NCI-H748 (cell line): ENCODE measurements around the gene GNAT1.
"Not testable (repeated sequence)": the region's sequence is repeated elsewhere in the genome, so short reads cannot be mapped to it uniquely, and the experiment has no call there.

Experiments
- DNase-seq: peaks from one replicate; lab custom pipeline; 2025; ENCODE audit not compliant: unreplicated experiment; lab: John Stamatoyannopoulos, UW

The GNAT1 gene

DNA sequence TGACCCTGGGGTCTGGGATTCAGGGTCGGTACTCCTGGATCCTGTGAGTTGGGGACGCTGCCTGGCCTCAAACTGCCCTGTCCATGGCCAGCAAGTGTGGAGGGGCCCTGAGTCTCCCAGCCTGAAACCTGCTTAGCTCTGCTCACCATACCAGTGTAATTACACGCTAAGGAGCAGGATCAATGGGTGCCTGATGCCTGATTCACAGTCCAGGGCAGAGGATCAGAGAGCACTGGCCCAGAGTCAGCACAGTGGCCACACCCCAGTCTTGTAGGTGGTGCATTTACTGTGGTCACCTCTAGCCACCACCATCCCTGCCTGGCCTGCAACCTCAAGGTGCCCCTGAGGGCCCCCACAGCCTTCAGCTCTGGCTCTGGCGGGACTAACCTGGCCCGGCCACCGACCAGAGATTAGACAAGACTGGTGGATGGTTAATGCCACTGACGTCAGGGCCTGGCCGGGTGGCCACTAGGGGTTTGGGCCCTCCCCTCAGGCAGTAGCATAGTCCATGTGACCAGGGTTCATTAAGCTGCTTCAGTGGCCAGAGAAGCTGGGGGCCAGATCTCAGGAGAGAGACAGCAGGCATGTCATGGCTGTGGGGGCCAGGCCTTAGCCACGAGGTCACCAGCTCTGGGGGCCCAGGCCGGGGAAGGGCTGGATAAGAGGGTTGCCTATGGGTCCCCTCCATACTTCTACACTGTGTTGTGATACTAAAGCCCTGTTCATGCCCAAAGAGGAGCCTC, 10.3 kb downstream of the GNAT1 start:
- no peak for DNase-seq

- DNase-seq: no peak
Observed at GRCh38 chr3:50202353-50203112, 11.1 kb downstream of the GNAT1 start.

GRCh38 chr3:50203113-50203808, 11.9 kb downstream of the GNAT1 start:
- DNase-seq: no peak

GRCh38 chr3:50203809-50204803, 12.7 kb downstream of the GNAT1 start:
- DNase-seq: no peak

- peak; percentile 40 for DNase-seq
Observed at GRCh38 chr3:50204804-50205412, 13.5 kb downstream of the GNAT1 start, which contains the start of gene SLC38A3. Gene SLC38A3, plus strand, starts transcription at chr3:50205271. Its CDS starts 8,929 bp downstream, at chr3:50214200.

- peak; percentile 71 for DNase-seq
Observed at GRCh38 chr3:50205413-50206276, 14.2 kb downstream of the GNAT1 start.

DNA sequence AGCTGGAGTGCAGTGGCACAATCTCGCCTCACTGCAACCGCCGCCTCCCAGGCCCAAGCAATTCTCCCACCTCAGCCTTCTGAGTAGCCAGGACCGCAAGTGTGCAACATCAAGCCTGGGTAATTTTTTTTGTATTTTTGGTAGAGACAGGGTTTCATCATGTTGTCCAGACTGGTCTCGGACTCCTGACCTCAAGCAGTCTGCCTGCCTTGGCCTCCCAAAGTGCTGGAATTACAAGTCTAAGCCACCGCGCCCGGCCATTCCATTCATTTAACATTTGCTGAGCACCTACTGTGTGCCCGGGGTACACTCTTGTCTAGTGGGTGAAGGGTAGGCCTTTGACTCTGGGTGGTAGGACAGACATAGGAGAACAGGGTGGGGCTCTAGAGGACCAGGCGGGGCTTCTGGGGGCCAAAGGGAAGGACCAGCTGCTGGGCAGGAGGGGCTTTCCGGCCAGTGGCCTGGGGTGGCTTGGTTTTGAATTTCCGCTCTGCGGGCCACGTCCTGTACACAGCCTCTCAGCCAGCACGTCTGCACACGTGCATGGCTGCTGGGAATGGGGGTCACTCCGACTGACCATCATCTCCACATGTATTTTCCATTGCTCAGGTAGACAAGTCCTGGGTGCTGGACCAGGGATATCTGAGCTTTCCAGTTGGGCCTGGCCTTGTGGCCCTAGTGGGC, 16.1 kb downstream of the GNAT1 start:
- DNase-seq: no peak

GRCh38 chr3:50208677-50209344, 17.4 kb downstream of the GNAT1 start:
- DNase-seq: no peak

DNA sequence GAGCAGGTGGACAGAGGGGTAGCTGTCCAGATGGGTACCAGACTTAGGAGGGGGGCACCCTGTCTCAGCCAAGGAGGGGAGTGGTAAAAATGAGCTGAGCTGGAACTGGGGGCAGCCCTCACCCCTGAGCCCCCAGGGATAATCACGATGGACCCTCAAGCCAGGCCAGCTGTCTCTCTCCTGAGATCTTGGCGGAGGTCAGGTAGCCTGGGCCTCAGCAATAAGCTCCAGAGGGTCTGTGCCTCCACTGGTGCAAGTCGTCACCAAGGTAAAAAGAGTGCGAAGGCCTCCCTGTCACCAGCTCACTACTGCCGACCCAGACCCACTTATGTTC, 18.7 kb downstream of the GNAT1 start:
- DNase-seq: no peak

GRCh38 chr3:50210510-50211367, 19.3 kb downstream of the GNAT1 start:
- DNase-seq: no peak

DNA sequence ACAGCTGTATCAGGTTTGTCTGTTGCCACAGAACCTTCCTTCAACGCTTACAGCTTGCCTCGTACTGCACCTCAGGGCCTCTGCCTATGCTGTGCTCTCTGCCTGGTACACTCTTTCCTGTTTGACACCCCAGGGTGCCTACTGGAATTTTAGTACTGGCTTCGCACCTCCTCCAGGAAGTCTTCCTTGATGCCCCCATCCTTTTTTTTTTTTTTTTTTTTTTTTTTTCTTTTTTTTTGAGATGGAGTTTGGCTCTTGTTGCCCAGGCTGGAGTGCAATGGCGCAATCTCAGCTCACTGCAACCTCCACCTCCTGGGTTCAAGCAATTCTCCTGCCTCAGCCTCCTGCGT, 19.9 kb downstream of the GNAT1 start:
- DNase-seq: not testable (repeated sequence)

DNA sequence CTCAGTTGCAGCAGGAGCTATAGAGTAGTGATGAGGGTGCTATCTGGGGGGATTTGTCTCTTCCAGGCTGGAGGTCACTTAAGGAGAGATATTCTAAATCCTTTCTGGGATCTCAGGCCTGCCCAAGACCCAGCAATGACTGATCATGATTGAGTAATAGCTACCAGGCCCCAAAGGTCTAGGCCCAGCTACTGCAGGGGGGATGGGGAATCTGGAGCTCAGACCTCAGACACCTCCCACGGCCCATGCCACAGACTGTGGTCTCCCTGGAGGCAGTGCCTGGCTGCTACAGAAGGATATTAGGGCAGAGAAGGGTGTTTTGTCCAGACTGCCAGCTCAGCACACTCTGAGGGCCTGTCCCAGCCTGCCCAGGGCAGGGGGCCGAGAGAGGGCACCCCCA, 20.5 kb downstream of the GNAT1 start:
- DNase-seq: no peak

DNA sequence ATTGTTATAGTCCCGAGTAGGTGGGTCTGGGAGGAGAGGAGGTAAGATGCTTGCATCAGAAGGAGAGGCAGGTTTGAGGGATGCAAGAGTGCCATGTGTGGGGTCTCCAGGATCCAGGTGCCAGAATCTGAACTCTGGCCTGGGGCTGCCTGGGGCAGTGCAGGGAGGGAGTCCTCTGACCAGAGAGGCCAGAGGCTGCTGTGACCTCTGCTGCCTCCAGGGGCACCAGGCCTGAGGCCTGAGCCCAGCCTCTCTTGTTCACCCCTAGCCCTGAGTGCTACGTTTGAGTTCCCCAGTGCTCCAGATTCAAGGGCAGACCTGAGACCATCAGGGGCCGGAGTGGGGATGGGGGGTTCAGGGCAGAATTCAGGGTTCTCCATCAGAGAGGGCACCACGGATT, 21.1 kb downstream of the GNAT1 start:
- no peak for DNase-seq

DNA sequence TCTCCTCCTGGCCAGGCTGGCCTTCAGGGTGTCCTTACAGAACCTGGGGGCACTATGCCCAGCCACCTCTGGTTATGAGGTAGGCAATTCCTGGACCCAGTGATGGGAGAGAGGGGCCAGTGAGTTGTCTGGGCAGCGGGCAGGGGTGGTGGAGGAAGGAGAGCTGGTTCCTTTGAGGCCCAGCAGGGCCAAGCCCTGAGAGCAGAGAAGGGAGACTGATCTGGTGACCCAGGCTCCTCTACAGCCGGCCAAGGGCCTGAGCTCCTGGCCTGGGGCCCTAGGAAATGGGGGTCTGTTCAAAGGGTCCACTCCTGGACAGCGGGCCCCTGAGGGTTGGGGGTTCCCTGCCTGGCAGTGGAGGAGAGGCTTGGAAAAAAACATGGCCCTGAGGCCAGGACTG, 21.6 kb downstream of the GNAT1 start:
- DNase-seq: no peak

DNA sequence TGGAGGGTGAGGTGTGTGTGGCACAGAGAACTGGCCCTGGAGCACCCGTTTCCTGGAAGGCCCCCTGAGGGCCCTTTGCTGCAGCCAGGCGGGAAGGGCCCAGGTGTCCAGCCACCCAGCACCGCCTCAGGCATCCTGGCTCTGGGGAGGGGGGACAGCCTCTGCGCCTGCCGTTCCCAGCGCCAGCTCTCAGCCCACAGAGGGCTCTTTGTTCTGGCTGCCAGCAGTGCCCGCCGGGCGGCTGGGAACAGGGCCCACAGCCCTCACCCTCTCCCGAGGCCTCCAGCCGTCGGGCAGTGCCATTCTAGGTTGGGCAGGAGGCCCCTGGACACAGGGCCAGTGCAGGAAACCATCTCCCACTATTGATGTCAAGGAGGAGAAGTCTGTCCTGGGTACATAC, 22.0 kb downstream of the GNAT1 start:
- DNase-seq: no peak

- no peak for DNase-seq
Observed at GRCh38 chr3:50214824-50215223, 23.4 kb downstream of the GNAT1 start.

DNA sequence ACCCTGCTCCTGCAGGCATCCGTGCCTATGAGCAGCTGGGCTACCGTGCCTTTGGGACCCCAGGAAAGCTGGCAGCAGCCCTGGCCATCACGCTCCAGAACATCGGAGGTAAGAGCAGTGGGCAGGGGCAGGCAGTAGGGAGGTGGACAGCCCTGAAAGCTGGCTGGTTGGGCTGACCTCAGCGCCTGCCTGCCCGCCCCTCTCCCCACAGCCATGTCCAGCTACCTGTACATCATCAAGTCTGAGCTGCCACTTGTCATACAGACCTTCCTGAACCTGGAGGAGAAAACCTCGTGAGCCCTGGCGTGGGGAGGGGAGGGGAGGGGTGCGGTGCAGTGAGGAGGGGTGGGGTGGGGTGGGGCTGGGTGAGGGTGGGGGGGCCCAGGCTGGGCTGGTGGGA, 24.1 kb downstream of the GNAT1 start:
- DNase-seq: no peak
